Stimulated activated CD8-positive, alpha-beta memory T cell treated with anti-CD3 and anti-CD28 coated beads, Interleukin-15, amount 100 ng/mL, for 1 hour (primary cell): ENCODE measurements around the gene ARID5B.

ENCODE experiments used
- DNase-seq: peaks from one replicate; pipeline ENCODE4 v3.0.0-alpha.2; 2020; ENCODE audit warnings: low read depth

The ARID5B gene

DNA sequence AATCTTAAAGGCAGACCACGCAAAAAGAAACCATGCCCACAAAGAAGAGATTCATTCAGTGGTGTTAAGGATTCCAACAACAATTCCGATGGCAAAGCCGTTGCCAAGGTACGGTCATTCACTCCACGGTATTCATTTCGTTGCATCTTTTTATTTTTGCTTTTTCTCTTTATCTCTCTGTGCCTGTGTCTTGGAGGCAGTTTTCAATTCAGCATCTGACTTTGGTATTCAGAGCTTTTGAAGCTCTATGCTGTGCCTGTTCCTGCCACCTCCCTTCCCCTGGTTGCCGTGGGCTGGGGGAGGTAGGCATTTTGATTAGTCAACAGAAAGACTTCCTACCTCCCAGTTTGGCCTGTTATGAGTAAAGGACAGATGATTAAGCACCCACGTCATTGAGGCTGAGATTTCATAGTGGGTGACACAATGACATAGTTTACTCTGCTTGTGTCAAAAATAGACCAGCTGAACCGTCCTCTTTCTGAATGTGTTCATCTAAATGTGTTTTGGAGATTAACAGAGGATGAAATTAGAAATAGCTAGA, 149.5 kb downstream of the ARID5B start:
- DNase-seq, result peak; percentile 22

DNA sequence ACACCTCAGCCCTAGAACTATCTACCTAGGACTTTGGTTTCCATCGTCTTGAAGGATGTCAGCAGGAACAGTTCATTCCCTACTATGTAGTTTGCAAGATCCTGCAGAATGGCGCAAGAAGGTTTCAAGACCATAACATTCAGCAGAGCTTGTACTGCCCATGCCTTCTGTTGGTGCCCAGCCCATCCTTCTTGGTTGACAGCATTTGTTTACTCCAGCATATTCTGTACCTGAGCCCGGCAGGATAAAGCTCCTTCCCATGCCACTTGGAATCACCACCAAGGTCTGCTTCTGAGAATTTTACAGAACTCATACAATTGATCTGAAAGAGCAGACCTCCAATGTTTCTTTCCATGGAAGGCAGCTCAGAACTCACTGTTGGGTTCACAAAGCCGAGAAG, 150.8 kb downstream of the ARID5B start:
- DNase-seq, result no peak

DNA sequence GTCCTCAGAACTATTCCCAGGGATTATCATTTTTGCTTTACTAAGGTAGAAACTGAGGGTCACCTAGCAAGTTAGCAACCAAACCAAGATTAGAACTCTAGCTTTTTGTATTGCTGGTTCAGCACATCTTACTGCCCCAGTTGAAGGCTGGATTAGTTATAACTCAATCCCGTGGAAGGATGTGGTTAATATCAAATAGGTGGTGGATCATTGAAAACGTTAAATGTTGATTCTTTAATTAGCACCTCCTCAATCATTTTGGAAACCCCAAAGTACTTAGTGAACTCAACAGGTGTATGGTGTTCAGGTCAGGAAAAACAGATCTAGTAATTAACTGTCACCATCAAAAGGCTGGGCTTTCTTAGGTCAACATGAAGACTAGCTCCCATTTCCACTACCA, 152.4 kb downstream of the ARID5B start:
- no peak for DNase-seq

DNA sequence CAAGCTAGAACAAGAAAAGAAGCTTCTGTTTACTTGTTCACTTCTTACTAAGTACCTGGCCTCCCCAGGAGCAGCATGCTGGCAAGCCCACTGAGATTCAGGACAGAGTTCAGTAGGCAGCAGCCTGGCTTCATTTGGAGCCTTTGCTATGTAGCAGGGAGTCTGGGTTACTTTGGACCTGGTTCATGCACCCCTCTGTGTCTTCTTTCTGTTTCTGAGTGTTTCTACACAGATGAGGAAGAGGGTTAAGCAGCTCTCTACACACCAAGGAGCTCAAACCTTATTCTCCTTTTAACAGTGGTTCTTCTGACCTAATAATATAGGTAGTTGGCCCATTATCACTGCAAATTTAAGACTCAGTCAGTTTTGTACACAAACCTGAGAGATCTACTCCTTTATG, 152.9 kb downstream of the ARID5B start:
- no peak for DNase-seq

DNA sequence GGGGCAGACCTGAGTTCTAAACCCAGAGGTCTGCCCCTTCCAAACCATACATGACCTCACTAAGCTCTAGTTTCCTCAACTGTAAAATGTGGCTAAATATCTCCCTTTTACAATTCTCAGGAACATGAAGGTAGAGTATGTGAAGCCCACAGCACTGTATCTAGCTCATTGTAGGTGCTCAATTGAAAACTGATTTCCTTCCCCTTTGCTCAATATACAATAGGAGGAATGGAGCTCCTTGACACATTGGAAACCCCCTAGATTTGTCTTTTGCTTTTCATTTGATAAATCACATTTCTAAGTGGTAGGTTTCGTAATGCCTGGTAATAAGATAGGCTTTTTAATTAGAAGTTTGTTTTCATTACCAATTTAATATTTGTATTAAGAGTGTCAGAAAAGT, 153.3 kb downstream of the ARID5B start:
- no peak for DNase-seq

DNA sequence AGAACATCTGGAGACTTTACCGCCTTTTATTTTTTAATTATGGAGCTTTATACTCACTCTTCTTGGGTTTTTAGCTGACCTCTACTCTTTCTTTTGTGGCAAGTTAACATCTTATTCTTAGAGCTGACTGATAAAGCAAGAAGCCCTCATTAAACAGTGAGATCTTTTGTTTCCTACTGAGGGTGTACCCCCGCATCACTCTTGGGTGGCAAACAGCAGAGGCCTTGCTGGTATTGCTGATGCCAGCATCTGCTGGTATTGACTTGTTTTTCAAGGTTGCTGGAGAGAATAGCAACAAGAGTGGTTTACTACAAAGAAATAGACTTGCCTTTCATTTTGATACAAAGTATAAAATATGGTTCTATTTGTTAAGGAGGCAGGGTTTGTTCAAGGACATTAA, 154.7 kb downstream of the ARID5B start:
- no peak for DNase-seq

DNA sequence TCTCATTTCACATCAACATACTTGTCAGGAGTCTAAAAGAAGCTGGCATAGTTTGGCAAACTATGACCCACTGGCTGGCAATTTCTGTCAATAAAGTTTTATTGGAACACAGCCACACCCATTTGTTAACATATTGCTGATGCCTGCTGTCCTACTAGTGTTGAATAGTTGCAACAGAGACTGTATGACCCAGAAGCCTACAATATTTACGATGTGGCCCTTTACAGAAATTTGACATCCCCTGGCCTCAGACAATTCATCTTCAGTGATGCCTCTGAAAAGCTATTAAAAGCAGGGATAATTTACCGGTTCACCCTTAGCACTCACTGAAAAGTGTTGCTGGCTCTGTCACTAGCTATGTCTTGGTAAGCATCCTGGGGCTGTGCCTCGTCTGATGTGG, 155.2 kb downstream of the ARID5B start:
- DNase-seq, result no peak

DNA sequence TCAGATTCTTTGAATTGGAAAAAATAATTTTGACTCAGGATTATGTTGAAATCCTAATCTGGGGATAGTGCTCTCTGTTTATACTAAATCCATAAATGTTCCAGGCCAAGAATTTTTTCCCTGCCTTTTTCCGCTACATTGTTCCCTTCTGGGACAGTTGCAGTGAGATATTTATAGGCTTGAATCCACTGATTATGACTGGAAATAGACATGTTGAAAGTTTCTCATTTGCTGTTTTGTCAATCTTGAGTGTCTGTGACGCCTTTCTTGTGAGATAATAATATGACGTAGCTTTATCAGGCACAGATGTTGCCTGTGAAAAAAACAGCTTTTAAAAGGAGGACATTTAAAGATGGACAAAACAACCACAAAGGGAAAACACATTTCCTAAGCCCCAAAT, 155.9 kb downstream of the ARID5B start:
- DNase-seq, result no peak

DNA sequence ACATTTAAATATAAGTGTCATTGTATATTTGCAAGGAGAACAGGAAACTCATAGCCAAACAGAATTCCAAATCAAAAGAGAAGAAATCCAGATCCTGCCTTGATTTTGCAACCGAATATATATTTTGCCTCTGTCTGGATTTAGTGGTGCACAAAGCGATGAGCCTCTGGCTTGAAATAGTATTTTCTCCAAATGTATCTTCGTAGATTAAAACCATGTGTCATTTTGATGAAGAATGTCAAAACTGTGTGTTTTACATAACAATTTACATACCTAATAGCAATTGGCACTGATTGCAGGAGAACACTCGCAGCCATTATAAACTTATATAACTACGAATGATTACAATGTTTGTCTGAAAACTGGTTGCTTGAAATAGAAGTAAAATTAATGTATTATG, 156.4 kb downstream of the ARID5B start:
- DNase-seq, result no peak

DNA sequence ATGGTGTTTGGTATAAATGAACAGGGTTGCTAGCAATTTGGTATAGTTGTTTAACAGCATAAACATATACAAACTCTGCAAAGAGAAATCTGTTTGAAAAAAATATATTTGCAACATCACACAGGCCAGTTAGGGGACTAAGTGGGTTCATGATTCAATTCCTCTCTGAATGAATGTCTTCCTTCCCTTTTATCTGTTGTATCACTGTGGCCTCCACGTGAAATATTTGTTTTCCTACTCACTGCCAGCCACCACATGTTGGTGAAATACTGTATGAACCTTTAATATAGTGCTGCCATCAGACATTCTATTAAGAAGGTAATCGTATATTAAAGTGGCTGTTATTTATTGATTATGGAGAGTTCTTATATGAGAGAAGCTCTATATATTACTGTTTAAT, 157.0 kb downstream of the ARID5B start:
- no peak for DNase-seq

DNA sequence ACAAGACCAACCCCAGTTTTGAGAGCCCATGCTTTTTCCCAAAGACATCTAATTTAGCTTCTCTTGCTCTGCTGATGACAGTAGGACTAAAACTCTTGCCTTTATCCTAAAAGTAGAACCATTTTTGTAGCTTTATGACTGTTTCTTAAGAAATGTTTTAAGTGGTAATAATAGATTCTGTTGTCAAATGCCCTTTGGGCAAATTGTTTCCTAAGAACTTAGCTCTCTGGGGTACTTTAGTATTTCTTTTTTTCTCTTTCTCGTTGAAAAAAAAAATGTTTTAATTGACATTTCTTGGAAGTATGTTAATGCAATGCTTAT, 157.4 kb downstream of the ARID5B start:
- DNase-seq, result no peak

DNA sequence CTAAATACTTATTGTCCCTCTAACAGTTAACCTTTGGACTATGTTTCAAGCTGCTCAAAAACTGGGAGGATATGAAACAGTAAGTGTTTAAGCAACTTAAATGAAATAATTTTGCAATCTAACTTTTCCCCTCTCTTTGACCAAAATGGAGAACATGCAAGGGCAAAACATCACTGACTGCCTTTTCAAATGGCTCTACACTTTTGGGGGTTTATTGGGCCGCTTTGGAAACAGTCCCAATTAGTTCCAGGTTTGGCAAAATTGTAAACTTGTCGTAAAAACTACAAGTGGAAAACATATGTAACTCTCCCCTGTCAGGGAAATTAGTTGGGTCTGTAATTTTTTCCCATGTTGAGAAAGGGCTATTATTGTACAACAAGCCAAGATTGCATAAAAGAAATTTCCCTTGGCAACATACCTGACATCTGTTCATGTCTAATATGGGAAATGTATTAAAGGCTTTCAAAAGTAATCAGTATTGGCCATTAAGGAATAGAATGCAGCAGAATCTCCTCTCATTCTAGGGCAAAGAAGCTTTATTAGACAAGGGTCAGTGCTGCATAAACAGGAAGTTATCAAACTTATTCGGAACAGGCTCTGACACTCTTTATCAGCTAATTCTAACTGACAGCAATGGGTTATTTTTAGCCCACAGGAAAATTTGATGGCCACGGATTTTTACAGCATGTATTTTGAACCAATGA, 157.9 kb downstream of the ARID5B start:
- DNase-seq, result no peak

DNA sequence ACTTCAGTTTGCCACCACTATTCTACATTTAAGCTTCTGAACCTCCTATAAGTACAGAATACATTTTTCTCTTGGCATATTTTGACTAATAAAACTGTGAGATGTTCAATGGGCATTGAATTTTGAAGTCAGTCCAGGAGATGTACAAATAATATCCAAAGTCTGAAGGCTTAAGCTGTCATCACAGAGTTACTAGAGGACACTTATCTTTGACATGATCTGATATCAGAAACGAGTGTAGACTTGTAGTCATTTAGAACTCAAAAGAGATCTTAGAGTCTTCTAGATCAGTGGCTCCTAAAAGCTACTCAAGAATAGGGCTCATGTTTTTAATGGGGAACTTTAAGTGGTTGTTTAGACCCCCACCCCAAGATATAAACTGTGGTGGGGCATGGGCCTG, 160.5 kb downstream of the ARID5B start:
- DNase-seq, result no peak

DNA sequence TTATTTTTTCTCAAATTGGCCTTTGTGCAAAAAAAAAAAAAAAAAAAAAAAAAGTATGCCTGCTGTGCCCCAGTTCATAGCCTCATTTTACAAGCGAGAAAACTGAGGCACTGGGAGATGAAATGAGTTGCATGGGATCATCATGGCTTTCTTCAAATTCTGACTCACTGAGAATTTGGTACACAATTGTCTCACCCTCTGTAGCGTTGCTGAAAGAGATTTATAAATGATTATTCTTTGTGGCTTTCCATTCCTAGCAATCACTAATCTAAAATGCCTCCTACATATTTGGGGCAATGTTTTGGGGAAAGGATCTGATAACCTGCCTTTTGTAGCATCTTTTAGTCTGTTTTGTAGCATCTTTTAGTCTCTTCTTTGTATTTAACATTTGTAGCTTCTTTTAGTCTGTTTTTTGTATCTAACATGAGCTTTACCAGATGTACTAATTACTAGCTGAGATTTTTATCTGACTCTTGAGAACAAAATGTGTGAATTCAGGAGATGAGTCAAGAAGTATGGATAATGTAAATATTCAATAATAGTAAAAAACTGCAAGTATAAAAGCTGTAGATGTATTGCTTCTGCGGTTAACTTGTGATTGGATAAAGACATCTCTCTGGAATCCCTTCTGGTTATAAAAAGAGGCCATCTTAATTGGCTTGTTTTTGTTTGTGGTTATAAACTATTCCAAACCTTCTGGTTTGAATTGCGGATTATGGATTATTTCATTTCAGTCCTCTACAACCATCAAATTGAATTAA, 161.4 kb downstream of the ARID5B start:
- no peak for DNase-seq

DNA sequence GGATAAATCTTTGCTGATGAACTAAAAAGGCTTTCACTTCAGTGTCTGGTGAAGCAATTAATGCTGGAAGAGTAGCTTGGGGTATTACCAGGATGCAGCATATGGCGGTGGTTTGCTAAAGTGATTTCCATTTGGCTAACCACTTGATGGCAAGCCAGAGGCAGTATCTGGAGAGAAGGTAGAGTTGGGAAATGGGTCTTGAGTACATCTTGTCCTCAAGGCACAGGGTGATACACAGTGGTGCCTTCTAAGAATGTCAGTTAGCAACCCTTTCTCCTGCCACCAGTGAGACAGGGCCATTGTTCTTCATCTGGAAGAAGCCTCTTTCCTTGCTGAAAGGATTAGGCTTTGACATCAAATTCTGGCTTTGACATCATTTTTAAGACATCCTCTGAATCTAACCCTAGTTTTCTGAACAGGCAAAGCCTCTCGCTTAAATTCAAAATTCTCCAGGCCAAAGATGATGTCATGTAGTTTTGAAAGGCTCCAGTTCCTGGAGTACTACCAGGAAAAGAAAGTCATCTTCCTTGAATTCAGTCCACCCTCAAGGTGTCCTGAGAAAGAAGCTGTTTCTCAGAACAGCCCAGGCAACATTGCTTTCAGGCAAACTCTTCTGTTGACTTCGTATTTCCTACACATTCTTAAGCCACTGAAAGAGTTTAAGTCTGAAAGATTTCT, 162.4 kb downstream of the ARID5B start:
- no peak for DNase-seq

DNA sequence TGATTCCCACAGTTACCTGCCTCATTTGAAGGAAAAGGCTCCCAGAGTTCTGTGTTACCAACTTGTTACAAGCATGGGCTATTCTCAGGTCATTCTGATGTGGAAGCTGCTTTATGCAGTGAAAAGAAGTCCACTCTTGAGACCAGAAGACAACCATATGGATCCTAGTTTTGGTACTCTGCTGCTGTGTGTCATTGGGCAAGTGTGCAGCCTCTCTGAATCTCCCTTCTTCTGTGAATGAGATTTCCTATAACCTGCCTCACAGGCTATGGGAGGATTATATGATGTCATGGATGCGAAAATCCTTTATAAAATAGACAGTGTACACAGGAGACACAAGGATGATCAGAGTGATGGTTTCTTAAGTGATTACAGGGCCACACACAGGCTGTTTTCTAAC, 166.1 kb downstream of the ARID5B start:
- DNase-seq, result no peak

DNA sequence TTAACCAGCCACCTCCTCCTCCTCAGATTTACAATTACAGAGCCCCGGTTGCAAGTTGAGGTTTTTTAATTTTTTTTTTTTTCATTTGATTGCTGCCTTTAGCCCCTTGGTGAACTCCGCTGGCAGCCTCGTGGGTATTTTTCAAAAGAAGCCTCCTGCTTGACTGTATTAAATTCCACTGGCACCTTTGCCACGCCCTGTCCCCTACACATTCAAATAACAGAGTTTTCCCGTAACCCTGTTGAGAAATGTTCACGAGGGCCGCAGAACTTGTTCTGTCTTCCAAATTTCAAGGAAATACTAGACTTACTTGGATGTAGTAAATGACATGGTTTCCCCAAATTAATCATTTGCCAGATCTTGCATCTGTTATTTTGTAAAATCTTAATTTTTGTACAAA, 167.0 kb downstream of the ARID5B start:
- no peak for DNase-seq

DNA sequence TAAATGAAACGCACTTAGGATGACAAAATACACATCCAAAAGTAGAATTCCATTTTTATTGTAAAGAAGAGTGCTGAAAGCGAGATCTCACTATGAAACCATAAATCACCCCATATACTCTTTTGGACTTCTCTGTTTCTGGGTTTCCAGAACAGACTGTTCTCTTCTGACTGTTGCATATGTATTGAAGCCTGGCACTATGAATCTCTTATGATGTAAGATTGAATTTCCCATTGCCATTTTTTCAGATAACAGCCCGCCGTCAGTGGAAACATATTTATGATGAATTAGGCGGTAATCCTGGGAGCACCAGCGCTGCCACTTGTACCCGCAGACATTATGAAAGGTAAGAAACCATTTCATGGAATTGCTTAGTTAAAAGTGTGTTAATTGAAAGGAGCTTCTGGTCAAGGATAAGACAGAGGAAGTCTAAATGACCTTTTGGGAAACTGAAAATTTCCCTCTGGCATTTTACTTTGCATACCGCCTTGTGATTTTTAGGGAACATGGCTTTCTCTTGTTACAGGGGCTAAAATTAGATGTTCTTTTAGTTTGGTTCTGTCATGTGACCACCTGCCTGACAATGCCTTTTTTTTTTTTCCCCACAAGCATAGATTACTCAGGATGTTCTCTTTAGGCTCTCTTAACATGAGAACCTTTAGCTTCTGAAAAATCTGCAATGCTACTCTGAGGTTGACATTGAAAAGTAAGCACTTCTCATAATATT, 168.1 kb downstream of the ARID5B start:
- DNase-seq, result no peak

DNA sequence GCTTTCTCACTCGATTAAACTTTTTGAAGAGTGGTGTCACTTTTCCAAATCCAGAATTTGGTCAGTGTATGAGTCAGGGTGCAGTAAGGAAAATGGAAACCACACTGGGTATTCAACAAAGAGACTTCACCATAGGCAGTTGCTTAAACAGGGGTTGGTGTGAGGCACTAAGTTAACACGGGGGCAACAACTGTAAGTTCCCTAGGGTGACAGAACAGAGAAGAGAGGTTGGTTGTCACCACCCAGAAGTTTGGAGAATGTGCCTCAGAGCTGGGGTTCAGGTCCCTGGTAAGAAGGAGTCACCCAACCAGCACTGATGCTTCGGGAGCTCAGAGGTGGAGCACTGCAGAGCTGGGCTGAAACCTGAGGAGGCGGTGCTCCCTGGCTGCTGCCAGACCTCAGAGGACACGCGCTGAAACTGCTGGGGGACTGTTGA, 170.4 kb downstream of the ARID5B start:
- no peak for DNase-seq

DNA sequence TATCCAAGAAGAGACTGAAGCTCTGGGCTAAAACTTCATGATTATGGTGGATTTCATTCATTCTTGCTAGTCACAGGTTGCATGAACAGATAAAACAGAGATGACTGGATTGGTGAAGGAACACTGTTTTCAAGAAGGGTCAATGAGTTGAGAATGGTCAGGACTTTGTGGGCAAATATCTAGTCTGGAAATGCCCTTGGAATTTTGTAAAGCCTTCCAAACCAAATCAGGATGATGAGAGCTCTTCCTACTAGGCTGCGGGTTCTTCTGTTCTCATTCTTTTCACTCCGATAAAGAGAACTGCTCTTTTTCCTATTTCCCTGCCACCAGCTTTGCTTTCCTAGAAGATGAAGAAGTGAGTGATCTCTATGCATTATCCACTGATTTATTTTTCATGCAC, 171.4 kb downstream of the ARID5B start:
- no peak for DNase-seq

DNA sequence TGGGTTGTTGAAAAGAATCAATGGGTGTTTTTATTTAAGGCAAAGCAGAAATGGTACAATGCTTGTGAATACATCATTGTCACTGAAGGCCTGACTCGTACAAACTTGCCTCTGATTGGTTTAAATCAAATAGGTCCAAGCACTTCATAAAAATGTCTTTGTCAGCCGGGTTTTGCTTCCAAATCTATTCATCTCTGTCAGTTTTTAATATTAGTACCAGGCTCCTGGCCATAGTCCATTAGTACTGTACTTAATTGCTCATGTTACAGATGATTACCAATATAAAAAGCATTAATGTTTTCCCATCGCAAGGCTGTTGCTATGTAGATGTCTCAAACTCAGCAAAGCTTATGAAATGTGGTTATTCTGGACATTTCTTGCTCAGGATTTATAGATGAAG, 171.9 kb downstream of the ARID5B start:
- no peak for DNase-seq

DNA sequence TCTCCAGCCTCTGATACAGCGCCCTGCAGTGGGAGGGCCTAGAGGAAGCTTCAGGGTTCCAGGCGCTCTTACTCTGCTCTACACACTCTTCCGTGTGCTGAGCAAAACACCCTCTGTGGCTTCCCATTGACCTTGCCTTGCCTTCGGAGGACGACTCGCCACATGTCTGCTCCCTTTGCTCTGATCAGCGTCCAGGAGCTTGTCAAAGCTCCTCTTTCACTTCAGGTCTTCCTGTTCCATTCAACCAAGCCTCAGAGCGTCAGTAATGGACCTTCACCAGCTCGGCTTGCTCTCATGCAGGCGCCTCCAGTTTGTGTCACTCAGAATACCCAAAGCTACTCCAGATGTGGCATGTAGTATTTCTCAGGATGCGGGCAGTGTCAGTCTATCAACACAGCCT, 173.9 kb downstream of the ARID5B start:
- DNase-seq, result no peak

DNA sequence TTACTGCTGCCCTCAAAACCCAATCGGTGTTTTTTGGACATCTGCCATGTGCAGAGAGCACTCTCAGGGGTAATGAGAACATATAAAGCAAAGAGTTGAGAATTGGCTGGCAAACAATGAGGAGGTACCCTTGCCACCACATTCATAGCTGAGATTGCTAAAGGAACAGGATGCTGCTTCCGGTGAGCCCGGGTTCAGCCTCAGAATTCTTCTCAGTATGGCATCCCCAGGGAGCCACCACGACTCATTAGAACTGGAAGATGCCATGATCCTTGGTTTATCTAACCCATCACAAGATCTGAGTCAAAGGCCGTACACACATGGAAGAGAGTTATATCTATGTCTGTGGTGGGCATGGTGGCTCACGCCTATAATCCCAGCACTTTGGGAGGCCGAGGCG, 174.4 kb downstream of the ARID5B start:
- no peak for DNase-seq
